ENCODE results near the gene GPD1.

The GPD1 gene

GRCh38 chr12:50102646-50103309 is 1.0 kb upstream of the GPD1 start:
- no peak for DNase-seq

- DNase-seq, result no peak
These were observed 457 bp upstream of the GPD1 start for GRCh38 chr12:50103351-50103750.

- DNase-seq, result no peak
These were observed 884 bp downstream of the GPD1 start for GRCh38 chr12:50104417-50105366.

GRCh38 chr12:50105913-50106450 is 2.2 kb downstream of the GPD1 start:
- no peak for DNase-seq

GRCh38 chr12:50106907-50107306 is 3.1 kb downstream of the GPD1 start:
- DNase-seq, result no peak

GRCh38 chr12:50107416-50108268 is 3.8 kb downstream of the GPD1 start:
- no peak for DNase-seq

- no peak for DNase-seq
These were observed 5.5 kb downstream of the GPD1 start for GRCh38 chr12:50109319-50109718.

GRCh38 chr12:50110127-50110761 is 6.4 kb downstream of the GPD1 start:
- DNase-seq, result no peak

GRCh38 chr12:50110762-50111351 is 7.0 kb downstream of the GPD1 start:
- DNase-seq, result peak; percentile 17

GRCh38 chr12:50111395-50111692 is 7.5 kb downstream of the GPD1 start:
- no peak for DNase-seq

GRCh38 chr12:50111693-50112455 is 8.1 kb downstream of the GPD1 start, which contains the start of gene COX14:
TSS of gene COX14 (plus strand) at chr12:50112236. CDS start at chr12:50120044, 7,808 bp downstream.
- DNase-seq, result peak; percentile 100

- DNase-seq, result peak; percentile 28
These were observed 8.8 kb downstream of the GPD1 start for GRCh38 chr12:50112456-50113218.

GRCh38 chr12:50117057-50117622 is 13.3 kb downstream of the GPD1 start:
- DNase-seq, result no peak

- no peak for DNase-seq
These were observed 15.6 kb downstream of the GPD1 start for GRCh38 chr12:50119387-50119786.

GRCh38 chr12:50120521-50120920 is 16.7 kb downstream of the GPD1 start:
- DNase-seq, result no peak

- DNase-seq, result no peak
These were observed 17.1 kb downstream of the GPD1 start for GRCh38 chr12:50120953-50121352.

- no peak for DNase-seq
These were observed 17.8 kb downstream of the GPD1 start for GRCh38 chr12:50121641-50122040.

- DNase-seq, result no peak
These were observed 19.4 kb downstream of the GPD1 start for GRCh38 chr12:50123203-50123602.

- no peak for DNase-seq
These were observed 23.7 kb downstream of the GPD1 start for GRCh38 chr12:50127546-50127945.

- no peak for DNase-seq
These were observed 25.5 kb downstream of the GPD1 start for GRCh38 chr12:50129290-50129689.
